ENCODE results near the gene CDH2.
"Not testable (repeated sequence)": the region's sequence is repeated elsewhere in the genome, so short reads cannot be mapped to it uniquely, and the experiment has no call there.

The CDH2 gene

DNA sequence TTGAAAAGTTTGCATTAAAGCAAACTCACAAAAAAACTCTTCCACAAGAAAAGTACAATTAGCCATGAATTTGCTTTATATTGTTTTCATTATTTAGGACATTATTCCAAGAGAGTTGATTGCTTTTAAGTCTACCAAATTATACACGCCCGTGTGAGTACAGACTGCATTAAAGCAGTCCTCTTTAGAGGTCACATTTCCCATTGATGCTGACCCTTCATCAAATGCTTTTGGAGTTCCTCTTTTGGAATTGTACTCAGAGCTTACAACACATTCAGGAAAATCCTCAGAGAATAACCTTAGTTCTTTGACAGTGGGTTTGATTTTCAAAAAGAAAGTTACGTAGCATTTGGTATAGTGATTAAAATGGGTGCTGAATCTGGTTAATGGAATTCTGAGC is 256.1 kb downstream of the CDH2 start:
- DNase-seq (ENCODE audit: insufficient read length, low spot score) = no peak
- TF ChIP-seq SPI1 (IDR thresholded peaks at IDR 0.05; ENCODE audit: low read depth, low read length) (no peak), POLR2AphosphoS5 (IDR thresholded peaks at IDR 0.05; ENCODE audit: low read depth, low read length) (no peak), POLR2A (IDR thresholded peaks at IDR 0.05; ENCODE audit: low read depth, low read length) (no peak), PAX5 (IDR thresholded peaks at IDR 0.05; ENCODE audit: insufficient read depth, low read length, severe bottlenecking) (no peak), POU2F2 (IDR thresholded peaks at IDR 0.05; ENCODE audit: low read depth, low read length) (no peak), TAF1 (IDR thresholded peaks at IDR 0.05; ENCODE audit: low read depth, low read length) (no peak)
- FAIRE-seq = no peak

DNA sequence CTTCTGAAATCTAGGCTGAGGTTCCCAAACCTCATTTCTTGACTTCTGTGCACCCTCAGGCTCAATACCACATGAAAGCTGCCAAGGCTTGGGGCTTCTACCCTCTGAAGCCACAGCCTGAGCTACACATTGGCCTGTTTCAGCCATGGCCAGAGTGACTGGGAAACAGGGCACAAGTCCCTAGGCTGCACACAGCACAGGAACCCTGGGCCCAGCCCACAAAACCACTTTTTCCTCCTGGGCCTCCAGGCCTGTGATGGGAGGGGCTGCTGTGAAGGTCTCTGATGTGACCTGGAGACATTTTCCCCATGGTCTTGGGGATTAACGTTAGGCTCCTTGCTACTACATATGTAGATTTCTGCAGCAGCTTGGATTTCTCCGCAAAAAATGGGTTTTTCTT is 270.7 kb downstream of the CDH2 start:
- not testable (repeated sequence) for DNase-seq (ENCODE audit: insufficient read length, low spot score); FAIRE-seq

DNA sequence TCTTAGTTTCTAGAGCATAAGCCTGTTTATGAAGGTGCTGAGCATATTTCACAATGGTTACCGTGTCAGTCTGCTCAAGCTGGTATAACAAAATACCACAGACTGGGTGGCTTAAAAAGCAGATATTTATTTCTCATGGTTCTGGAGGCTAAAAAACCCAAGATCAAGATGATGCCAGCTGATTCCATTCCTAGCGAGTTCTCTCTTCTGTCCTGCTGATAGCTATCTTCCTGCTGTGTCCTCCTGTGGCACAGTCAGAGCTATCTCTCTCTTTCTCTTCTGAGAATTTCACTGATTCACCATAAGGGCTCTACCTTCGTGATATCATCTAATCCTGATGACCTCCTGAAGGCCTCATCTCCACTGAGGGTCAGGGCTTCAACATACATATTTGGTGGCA is 273.0 kb downstream of the CDH2 start:
- no peak for FAIRE-seq
- no peak for TF ChIP-seq SPI1 (IDR thresholded peaks at IDR 0.05; ENCODE audit: low read depth, low read length)
- TF ChIP-seq POU2F2 (IDR thresholded peaks at IDR 0.05; ENCODE audit: low read depth, low read length) = no peak
- TF ChIP-seq POLR2AphosphoS5 (IDR thresholded peaks at IDR 0.05; ENCODE audit: low read depth, low read length) = no peak
- no peak for DNase-seq (ENCODE audit: insufficient read length, low spot score)

DNA sequence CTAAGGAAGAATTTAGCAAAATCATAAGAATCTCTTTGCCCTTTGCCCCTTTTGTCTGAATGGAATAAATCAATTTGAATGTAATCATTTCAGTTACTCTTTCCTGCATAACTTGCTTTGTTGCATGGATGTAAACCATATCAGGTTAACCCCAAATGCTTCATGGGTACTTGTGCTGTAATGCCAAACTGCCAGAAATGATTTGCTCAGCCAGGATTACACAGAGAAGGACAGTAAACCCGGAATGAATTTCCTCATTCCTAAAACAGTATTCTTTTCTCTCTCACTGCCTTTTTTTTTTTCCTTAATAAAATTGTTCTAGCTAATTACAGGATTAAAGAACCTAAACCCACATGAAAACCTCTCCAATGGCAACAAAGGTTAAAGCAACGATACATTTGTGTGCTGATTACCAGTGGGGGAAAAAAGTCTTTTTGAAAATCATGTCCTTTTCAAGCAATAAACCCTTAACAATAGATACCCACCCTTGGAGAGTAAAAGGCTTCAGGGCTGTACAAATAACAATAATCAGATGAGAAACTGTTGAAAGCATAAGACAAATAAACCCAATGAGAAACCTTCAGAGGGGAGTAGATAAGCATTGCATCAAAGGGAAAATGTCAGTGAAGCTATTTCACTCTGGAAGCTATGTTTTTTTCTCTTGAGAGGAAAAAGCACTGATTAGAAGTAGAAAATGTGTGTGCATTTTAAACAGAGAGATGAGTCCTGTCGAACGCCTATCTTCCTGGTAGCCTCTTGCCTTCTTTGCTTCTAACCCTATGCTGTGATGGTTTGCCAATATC is 275.3 kb downstream of the CDH2 start:
- DNase-seq (ENCODE audit: insufficient read length, low spot score) (no peak), FAIRE-seq (no peak)
- TF ChIP-seq PAX5 (IDR thresholded peaks at IDR 0.05; ENCODE audit: insufficient read depth, low read length, severe bottlenecking) (no peak), TAF1 (IDR thresholded peaks at IDR 0.05; ENCODE audit: low read depth, low read length) (no peak), SPI1 (IDR thresholded peaks at IDR 0.05; ENCODE audit: low read depth, low read length) (no peak), POLR2A (IDR thresholded peaks at IDR 0.05; ENCODE audit: low read depth, low read length) (no peak), POU2F2 (IDR thresholded peaks at IDR 0.05; ENCODE audit: low read depth, low read length) (no peak), POLR2AphosphoS5 (IDR thresholded peaks at IDR 0.05; ENCODE audit: low read depth, low read length) (no peak)

All from GM12891 (cell line).